22Rv1 (cell line): ENCODE data around the gene FANCB.

Source experiments
- H3K27ac ChIP-seq: fragments of 450-650 bp; 2 replicates; pipeline ENCODE4 v1.5.1; 2017
- ZFX ChIP-seq: fragments of 450-650 bp; IDR thresholded peaks from 2 replicates; pipeline ENCODE4 v1.6.1; 2017; ENCODE audit warnings: antibody characterized with exemption, borderline replicate concordance
- TF ChIP-seq, protein P1 (sequence below): fragments of 450-650 bp; IDR thresholded peaks from 2 replicates; pipeline ENCODE4 v1.5.1; 2017; ENCODE audit warnings: mild to moderate bottlenecking

FANCB gene

DNA sequence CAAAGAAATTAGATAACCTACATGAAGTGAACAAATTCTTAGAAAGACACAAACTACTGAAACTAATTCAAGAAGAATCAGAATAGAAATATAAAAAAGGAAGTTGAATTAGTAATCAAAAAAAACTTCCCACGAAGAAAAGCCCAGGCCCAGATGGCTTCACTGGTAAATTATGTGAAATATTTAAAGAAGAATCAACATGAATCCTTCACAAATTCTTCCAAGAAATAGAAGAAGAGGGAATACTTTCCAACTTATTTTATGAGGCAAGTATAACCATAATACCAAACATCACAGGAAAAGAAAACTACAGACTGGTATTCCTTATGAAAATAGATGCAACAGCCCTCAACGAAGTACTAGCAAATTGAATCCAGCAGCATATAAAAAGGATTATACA, 31.0 kb upstream of the FANCB start:
- no peak overlapping the region for H3K27ac ChIP-seq
- TF ChIP-seq, protein P1, sequence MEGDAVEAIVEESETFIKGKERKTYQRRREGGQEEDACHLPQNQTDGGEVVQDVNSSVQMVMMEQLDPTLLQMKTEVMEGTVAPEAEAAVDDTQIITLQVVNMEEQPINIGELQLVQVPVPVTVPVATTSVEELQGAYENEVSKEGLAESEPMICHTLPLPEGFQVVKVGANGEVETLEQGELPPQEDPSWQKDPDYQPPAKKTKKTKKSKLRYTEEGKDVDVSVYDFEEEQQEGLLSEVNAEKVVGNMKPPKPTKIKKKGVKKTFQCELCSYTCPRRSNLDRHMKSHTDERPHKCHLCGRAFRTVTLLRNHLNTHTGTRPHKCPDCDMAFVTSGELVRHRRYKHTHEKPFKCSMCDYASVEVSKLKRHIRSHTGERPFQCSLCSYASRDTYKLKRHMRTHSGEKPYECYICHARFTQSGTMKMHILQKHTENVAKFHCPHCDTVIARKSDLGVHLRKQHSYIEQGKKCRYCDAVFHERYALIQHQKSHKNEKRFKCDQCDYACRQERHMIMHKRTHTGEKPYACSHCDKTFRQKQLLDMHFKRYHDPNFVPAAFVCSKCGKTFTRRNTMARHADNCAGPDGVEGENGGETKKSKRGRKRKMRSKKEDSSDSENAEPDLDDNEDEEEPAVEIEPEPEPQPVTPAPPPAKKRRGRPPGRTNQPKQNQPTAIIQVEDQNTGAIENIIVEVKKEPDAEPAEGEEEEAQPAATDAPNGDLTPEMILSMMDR, result no peak
- no peak for TF ChIP-seq ZFX

DNA sequence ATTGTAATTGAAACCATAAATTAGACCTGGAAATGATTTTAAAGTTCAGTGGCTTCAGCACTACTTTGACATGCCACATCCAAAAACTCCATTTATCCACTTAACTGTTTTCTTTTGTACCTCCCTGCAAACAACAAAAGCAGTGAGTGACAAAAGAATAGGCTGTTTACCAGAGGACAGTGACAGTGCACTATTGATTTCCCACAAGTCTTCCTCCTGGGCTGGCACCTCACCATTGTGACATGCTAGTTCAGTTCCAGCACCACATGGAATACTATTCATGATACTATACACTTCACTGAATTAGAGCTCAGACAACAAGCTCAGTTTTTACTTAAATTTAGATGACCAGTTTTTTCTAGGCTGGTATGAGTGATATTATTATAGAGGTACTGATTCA, 29.7 kb upstream of the FANCB start:
- H3K27ac ChIP-seq, result no peak overlapping the region
- no peak for TF ChIP-seq ZFX
- TF ChIP-seq, protein P1, result no peak

DNA sequence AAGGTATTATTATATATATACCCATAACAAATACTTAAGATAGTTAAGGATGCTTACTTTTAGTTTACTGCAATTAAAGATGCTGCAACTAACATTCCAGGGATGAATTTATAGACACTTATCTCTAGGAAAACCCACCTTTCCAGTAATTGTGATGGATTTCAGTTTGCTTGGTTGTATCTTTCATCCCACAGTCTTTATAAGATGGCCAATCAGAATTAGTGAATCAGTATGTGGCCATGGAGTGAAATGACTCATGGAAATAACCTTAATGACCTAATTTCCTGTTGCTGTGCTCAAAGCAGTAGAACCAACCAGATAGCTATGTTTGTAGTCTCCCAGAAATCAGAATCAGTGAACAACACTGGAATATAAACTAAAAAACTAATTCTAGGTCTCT, 26.7 kb upstream of the FANCB start:
- TF ChIP-seq, protein P1, result no peak
- H3K27ac ChIP-seq, result no peak overlapping the region

DNA sequence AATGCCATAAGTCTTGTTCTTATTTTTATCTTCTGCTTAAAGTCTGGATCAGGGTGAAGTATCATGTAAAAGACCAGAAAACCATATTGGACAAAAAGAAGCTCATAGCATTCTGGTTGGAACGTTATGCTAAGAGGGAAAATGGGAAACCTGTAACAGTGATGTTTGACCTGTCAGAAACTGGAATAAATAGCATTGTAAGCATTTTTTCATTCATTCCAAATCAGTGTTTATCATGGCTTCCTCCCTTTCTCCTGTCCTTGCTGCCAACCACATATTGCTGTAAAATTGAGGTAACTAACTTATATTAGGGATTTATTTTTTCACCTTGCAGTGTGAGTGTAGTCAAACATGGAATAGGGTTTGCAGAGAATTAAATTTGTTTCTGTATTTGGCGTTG, 24.2 kb upstream of the FANCB start:
- TF ChIP-seq, protein P1, result no peak
- TF ChIP-seq ZFX, result no peak
- H3K27ac ChIP-seq, result no peak overlapping the region

DNA sequence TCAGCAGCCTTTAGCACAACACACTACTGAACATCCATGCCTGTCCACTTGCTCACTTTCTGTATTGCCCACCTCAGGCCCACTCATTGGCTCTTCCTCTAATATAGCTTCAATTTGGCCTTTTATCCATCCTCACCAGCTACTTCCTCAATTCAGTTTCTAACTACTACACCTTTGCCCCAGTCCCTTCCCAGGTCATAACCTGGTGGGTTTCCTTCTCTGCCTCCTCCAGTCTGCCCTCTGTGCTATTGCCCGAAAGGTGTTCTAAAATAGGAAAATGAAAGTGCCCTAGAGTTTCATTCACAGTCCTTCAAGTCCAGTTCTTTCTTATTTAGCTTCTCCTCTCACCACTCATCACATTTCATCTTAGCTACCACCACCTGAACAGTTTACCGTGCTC, 23.4 kb upstream of the FANCB start:
- TF ChIP-seq, protein P1, result no peak
- no peak for TF ChIP-seq ZFX

DNA sequence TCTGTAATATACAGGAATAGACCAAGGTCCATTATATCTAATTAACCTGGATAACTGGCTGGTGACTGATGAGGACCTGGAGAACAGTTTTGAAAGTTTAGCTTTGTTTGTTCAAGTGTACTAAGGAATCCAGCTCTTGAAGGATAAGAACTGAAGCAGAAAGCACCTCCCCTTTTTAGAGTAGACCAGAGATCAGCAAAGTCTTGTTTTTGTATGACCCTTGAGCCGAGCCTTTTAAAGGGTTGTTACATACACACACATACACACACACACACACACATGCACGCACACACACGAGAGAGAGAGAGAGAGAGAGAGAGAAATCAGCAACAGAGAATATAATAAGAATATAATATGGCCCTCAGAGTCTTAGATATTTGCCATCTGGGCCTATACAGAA, 13.4 kb upstream of the FANCB start:
- no peak overlapping the region for H3K27ac ChIP-seq
- TF ChIP-seq, protein P1, result no peak
- no peak for TF ChIP-seq ZFX

More for the DNA sequence above, 23.4 kb upstream of the FANCB start:
- no peak overlapping the region for H3K27ac ChIP-seq

DNA sequence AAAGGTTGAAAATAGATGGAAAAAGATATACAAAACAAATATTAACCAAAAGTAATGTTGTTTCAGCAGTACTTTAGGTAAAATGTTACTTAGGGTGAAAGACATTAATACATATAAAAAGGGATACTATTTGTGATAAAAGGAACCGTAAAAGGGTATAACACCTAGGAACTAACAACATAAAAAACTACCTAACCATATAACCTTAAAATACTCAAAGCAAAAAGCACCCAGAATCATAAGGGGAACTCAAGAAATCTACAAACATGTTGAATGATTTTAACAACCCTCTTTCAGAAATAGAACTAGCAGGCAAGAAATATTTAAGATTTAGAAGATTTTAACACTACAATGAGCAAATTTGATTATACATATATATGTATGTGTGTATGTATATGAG, 11.8 kb upstream of the FANCB start:
- no peak overlapping the region for H3K27ac ChIP-seq
- TF ChIP-seq, protein P1, result no peak
- no peak for TF ChIP-seq ZFX
